Neural progenitor cell (in vitro differentiated cells): ENCODE measurements around the gene CHRNG. TPM values are rescaled to one million over a fixed set of nuclear protein-coding genes. Genes with fewer than 3 reads are reported as not detected.

Source experiments
- DNase-seq: peaks from one replicate; pipeline ENCODE4 v3.0.0-alpha.2; 2016; ENCODE audit warnings: low spot score
- H2AFZ ChIP-seq: fragments of 200-600 bp; sonication (generic); replicated peaks from 2 replicates; pipeline ENCODE4 v1.6.1; 2016; ENCODE audit warnings: antibody characterized with exemption
- H3F3A ChIP-seq: fragments of 200-600 bp; sonication (generic); 2 replicates; pipeline ENCODE4 v1.6.1; 2016; ENCODE audit warnings: antibody characterized with exemption, low read depth
- H3K27ac ChIP-seq: fragments of 200-600 bp; sonication (generic); 2 replicates; pipeline ENCODE4 v1.5.1; 2016; ENCODE audit warnings: mild to moderate bottlenecking
- H3K27me3 ChIP-seq: fragments of 200-600 bp; sonication (generic); 2 replicates; pipeline ENCODE4 v1.6.1; 2016; ENCODE audit warnings: mild to moderate bottlenecking, moderate library complexity
- H3K36me3 ChIP-seq: fragments of 200-600 bp; sonication (generic); 2 replicates; pipeline ENCODE4 v1.5.1; 2016
- H3K4me1 ChIP-seq: fragments of 200-600 bp; sonication (generic); 2 replicates; pipeline ENCODE4 v1.6.1; 2016; ENCODE audit warnings: mixed run types
- H3K4me2 ChIP-seq: fragments of 200-600 bp; sonication (generic); 2 replicates; pipeline ENCODE4 v1.6.1; 2016
- H3K4me3 ChIP-seq: fragments of 200-600 bp; sonication (generic); 2 replicates; pipeline ENCODE4 v1.5.1; 2016
- H3K79me2 ChIP-seq: fragments of 200-600 bp; sonication (generic); 2 replicates; pipeline ENCODE4 v1.6.1; 2016; ENCODE audit warnings: low read depth
- H3K9ac ChIP-seq: fragments of 200-600 bp; sonication (generic); 2 replicates; pipeline ENCODE4 v1.6.1; 2016
- H3K9me3 ChIP-seq: fragments of 200-600 bp; sonication (generic); 2 replicates; pipeline ENCODE4 v1.5.1; 2016; ENCODE audit warnings: low read depth
- H4K20me1 ChIP-seq: fragments of 200-600 bp; sonication (generic); 2 replicates; pipeline ENCODE4 v1.6.1; 2016; ENCODE audit warnings: low read depth
- H3K27ac Mint-ChIP-seq: 3 replicates; pipeline ENCODE4 v1.8.0; 2021; ENCODE audit warnings: mixed read lengths
- H3K27me3 Mint-ChIP-seq: 2 replicates; pipeline ENCODE4 v1.8.0; 2022; ENCODE audit warnings: low read depth, mild to moderate bottlenecking, inconsistent platforms, moderate library complexity, mixed read lengths; ENCODE audit not compliant: insufficient read depth
- H3K36me3 Mint-ChIP-seq: 3 replicates; pipeline ENCODE4 v1.8.0; 2021; ENCODE audit warnings: mixed read lengths
- H3K4me1 Mint-ChIP-seq: 3 replicates; pipeline ENCODE4 v1.8.0; 2021; ENCODE audit warnings: mixed read lengths
- H3K4me3 Mint-ChIP-seq: 3 replicates; pipeline ENCODE4 v1.8.0; 2021; ENCODE audit warnings: mild to moderate bottlenecking, moderate library complexity, mixed read lengths
- H3K9me3 Mint-ChIP-seq: 3 replicates; pipeline ENCODE4 v1.8.0; 2020; ENCODE audit warnings: mixed read lengths
- CTCF ChIP-seq: fragments of 200-600 bp; sonication (generic); IDR thresholded peaks from 2 replicates; pipeline ENCODE4 v1.5.1; 2017; ENCODE audit warnings: antibody characterized with exemption, mild to moderate bottlenecking
- EZH2 ChIP-seq: fragments of 200-600 bp; sonication (generic); IDR thresholded peaks from 2 replicates; pipeline ENCODE4 v1.6.1; 2017; ENCODE audit warnings: antibody characterized with exemption, mild to moderate bottlenecking, moderate library complexity
- EZH2phosphoT487 ChIP-seq: fragments of 200-600 bp; sonication (generic); IDR thresholded peaks from 2 replicates; pipeline ENCODE4 v1.6.1; 2017; ENCODE audit warnings: antibody characterized with exemption
- total RNA-seq: library from RNA; depleted of rRNA; stranded (reverse); fragments of >200 nt; gene quantifications from 2 replicates; pipeline ENCODE4 v1.2.3, GENCODE V29; 2015; ENCODE audit warnings: low replicate concordance

The CHRNG gene
- total RNA-seq, 1 donor from 2014 or later: not detected

DNA sequence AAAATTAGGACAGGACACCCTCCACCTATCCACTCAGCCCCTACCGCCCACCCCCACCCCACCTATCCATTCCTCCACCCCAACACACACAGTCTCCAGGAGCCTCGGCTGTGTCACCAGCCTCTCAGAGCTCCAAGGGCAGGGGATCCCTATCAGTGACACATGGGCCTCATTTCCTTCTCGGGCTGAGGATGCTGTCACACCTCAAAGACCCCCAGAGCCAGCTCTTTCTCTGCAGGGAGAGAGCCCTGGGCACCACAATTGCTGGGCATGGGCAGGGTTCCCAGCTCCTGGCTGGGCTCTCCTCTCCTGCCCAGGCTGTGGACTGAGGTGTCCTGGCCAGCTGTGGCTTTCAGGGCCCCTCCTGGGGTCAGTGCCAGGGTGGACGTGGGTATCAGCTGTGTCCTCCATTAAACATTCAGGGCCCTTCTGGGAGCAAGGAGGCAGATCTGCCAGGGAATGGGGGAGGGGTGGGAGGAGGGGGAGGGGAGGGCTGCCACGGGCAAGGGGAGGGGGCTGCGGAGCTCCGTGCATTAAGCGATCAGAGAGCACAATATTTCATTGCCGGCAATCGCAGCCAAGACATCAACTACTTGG is 37.6 kb upstream of the CHRNG start:
- H3K9me3 Mint-ChIP-seq: peaks cover 3% of the 10 kb centered on the region
- no peaks in the 10 kb centered on the region for H3K79me2 ChIP-seq
- H3K4me3 ChIP-seq: peak overlapping the region; percentile 49
- no peak overlapping the region for H3K9ac ChIP-seq
- H2AFZ ChIP-seq: no peak overlapping the region
- H3F3A ChIP-seq: peaks cover 15% of the 10 kb centered on the region
- H4K20me1 ChIP-seq: peaks cover 30% of the 10 kb centered on the region
- H3K27me3 ChIP-seq: peaks cover 70% of the 10 kb centered on the region
- H3K4me1 Mint-ChIP-seq: peaks cover 54% of the 10 kb centered on the region
- no peak overlapping the region for H3K4me3 Mint-ChIP-seq
- peaks cover 30% of the 10 kb centered on the region for H3K4me1 ChIP-seq
- no peak for DNase-seq
- H3K36me3 Mint-ChIP-seq: no peaks in the 10 kb centered on the region
- H3K27ac Mint-ChIP-seq: no peak overlapping the region
- peaks cover 41% of the 10 kb centered on the region for H3K27me3 Mint-ChIP-seq
- H3K27ac ChIP-seq: no peak overlapping the region
- no peak for TF ChIP-seq EZH2phosphoT487
- no peak for TF ChIP-seq EZH2
- no peak for TF ChIP-seq CTCF
- H3K4me2 ChIP-seq: peak overlapping the region; percentile 87
- no peaks in the 10 kb centered on the region for H3K36me3 ChIP-seq
- no peaks in the 10 kb centered on the region for H3K9me3 ChIP-seq

DNA sequence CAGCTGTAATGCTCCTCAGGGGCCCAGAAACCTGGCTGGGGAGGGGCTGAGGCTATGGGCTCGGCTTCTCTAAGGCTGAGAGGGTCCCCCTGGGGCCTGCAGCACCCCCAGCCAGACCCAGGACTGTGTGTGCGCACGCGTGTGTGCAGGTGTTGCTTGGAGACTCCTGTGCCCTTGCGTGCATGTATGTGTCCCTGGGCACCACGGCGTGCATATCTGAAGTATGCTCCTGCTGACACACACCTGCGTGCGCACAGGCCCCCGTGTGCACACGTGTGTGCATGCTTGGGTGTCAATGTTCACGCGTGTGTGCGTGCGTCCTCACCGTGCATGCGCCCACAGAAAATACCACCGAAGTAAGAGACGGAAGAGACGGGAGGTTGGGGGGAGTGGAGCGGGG is 37.0 kb upstream of the CHRNG start:
- Mint-ChIP-seq H3K27me3 (peaks cover 43% of the 10 kb centered on the region), H3K4me3 (peak overlapping the region; percentile 85), H3K27ac (peak overlapping the region; percentile 69), H3K36me3 (no peaks in the 10 kb centered on the region), H3K9me3 (peaks cover 3% of the 10 kb centered on the region), H3K4me1 (peaks cover 55% of the 10 kb centered on the region)
- Histone ChIP-seq H4K20me1 (peaks cover 30% of the 10 kb centered on the region), H3K27ac (no peak overlapping the region), H3K4me1 (peaks cover 24% of the 10 kb centered on the region), H3K79me2 (no peaks in the 10 kb centered on the region), H3K4me3 (peak overlapping the region; percentile 49), H3K36me3 (no peaks in the 10 kb centered on the region), H3K9me3 (no peaks in the 10 kb centered on the region), H2AFZ (no peak overlapping the region), H3K27me3 (peaks cover 72% of the 10 kb centered on the region), H3K9ac (no peak overlapping the region), H3K4me2 (peak overlapping the region; percentile 87), H3F3A (peaks cover 15% of the 10 kb centered on the region)
- TF ChIP-seq EZH2: no peak
- TF ChIP-seq CTCF: no peak
- no peak for TF ChIP-seq EZH2phosphoT487
- DNase-seq: no peak

DNA sequence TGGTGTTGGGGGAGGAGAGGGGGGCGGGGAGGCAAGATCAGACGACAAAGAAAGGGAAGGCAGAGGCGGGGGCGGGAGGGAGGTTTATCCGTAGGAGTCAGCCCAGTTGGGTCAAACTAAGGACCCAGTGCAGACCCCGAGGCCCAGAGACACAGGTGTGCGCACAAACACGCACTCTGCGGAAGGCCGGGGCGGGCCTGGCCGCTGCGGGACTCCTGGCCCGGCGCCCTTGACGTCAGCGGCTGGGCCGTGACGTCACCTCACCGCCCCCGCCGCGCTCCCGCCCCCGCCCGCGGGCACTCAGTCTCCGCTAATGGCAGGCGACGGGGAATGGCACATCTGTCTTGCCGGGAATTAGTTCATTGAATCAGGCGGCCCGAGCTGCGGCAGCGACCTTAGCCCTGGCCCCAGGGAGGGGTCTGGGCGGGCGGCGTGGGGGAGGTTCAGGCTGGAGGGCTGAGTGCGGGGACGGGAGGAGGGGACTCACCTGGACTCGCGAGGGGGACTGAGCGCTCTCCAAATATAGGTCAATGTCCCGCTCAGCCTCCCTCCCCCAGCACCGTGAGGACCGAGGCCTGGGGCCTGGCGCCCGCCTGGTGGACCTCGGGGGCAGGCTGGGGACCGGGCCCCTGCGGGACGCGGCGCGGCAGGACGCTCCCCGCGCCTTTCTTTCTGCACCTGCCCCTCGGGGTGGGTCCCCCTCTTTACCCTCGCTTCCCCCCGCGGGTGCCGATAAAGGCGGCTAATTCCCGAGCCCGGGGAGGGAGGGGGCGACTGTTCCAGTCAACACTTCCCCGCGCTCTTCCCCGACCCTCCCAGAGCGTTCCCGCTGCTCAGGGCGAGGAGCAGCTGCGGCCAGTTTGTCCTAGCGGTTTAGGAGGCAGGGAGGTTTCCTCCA is 36.3 kb upstream of the CHRNG start:
- H3K79me2 ChIP-seq: no peaks in the 10 kb centered on the region
- H4K20me1 ChIP-seq: peaks cover 30% of the 10 kb centered on the region
- peak overlapping the region; percentile 49 for H3K4me3 ChIP-seq
- no peaks in the 10 kb centered on the region for H3K9me3 ChIP-seq
- Mint-ChIP-seq H3K36me3 (no peaks in the 10 kb centered on the region), H3K9me3 (peaks cover 3% of the 10 kb centered on the region), H3K27me3 (peaks cover 38% of the 10 kb centered on the region), H3K4me3 (peak overlapping the region; percentile 85), H3K4me1 (peaks cover 58% of the 10 kb centered on the region), H3K27ac (no peak overlapping the region)
- no peak overlapping the region for H3K9ac ChIP-seq
- no peak overlapping the region for H3K27ac ChIP-seq
- peak overlapping the region; percentile 87 for H3K4me2 ChIP-seq
- peaks cover 15% of the 10 kb centered on the region for H3F3A ChIP-seq
- peak; percentile 84 for DNase-seq
- peaks cover 21% of the 10 kb centered on the region for H3K4me1 ChIP-seq
- H3K36me3 ChIP-seq: no peaks in the 10 kb centered on the region
- no peak for TF ChIP-seq CTCF
- peak; percentile 82 for TF ChIP-seq EZH2
- no peak for TF ChIP-seq EZH2phosphoT487
- peak overlapping the region; percentile 61 for H2AFZ ChIP-seq
- peaks cover 72% of the 10 kb centered on the region for H3K27me3 ChIP-seq
